ENCODE data around the gene SIRT2.

DNA sequence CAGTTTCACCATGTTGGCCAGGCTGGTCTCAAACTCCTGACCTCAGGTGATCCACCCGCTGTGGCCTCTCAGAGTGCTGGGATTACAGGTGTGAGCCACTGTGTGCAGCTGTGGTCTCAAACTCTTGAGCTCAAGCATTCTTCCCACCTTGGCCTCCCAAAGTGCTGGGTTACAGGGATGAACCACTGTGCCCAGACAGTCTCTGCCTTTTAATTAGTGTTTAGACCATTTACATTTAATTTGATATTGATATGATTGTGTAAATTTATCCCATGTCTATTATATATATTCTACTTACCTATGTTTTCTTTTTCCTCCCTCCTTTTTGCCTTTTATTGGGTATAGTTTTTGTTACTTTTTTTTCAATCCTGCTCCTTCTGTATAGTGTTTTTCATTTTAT, 2.3 kb upstream of the SIRT2 start:
- TF ChIP-seq NRF1 (IDR thresholded peaks at IDR 0.05; ENCODE audit: low read depth, low read length) (no peak), ZNF274 (IDR thresholded peaks at IDR 0.05; ENCODE audit: borderline replicate concordance, extremely low read depth, low read length) (no peak), RFX5 (IDR thresholded peaks at IDR 0.05; ENCODE audit: borderline replicate concordance, low read depth, low read length) (no peak), EP300 (IDR thresholded peaks at IDR 0.05; ENCODE audit: borderline replicate concordance in 1 of 2, low read depth in 2 of 2, low read length in 2 of 2) (no peak), CHD2 (IDR thresholded peaks at IDR 0.05; ENCODE audit: low read length) (no peak), CTBP2 (IDR thresholded peaks at IDR 0.05; ENCODE audit: borderline replicate concordance, insufficient read depth, insufficient read length, low read length) (no peak)
- TF ChIP-seq, protein P1, sequence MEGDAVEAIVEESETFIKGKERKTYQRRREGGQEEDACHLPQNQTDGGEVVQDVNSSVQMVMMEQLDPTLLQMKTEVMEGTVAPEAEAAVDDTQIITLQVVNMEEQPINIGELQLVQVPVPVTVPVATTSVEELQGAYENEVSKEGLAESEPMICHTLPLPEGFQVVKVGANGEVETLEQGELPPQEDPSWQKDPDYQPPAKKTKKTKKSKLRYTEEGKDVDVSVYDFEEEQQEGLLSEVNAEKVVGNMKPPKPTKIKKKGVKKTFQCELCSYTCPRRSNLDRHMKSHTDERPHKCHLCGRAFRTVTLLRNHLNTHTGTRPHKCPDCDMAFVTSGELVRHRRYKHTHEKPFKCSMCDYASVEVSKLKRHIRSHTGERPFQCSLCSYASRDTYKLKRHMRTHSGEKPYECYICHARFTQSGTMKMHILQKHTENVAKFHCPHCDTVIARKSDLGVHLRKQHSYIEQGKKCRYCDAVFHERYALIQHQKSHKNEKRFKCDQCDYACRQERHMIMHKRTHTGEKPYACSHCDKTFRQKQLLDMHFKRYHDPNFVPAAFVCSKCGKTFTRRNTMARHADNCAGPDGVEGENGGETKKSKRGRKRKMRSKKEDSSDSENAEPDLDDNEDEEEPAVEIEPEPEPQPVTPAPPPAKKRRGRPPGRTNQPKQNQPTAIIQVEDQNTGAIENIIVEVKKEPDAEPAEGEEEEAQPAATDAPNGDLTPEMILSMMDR (IDR thresholded peaks at IDR 0.05; ENCODE audit: control extremely low read depth in 1 of 3, insufficient read depth in 1 of 3, low read depth in 1 of 3, low read length in 3 of 3): no peak

Data from H1 (cell line).